GM23338 (cell line): ENCODE data around the gene GCA.

ENCODE experiments used
- EZH2 ChIP-seq: fragments of 200-600 bp; sonication (generic); IDR thresholded peaks from one replicate; pipeline ENCODE4 v1.8.0; 2017; ENCODE audit warnings: antibody characterized with exemption, mild to moderate bottlenecking, low read depth; ENCODE audit not compliant: unreplicated experiment
- EZH2phosphoT487 ChIP-seq: fragments of 200-600 bp; sonication (generic); IDR thresholded peaks from one replicate; pipeline ENCODE4 v1.8.1; 2018; ENCODE audit warnings: antibody characterized with exemption; ENCODE audit not compliant: unreplicated experiment
- JUNB ChIP-seq: IDR thresholded peaks from one replicate; pipeline ENCODE4 v1.6.1; 2016; ENCODE audit warnings: antibody characterized with exemption; ENCODE audit not compliant: unreplicated experiment
- POLR2AphosphoS5 ChIP-seq: IDR thresholded peaks from 2 replicates; pipeline ENCODE4 v1.6.1; 2016; ENCODE audit warnings: antibody characterized with exemption, low read depth
- ZNF331 ChIP-seq: fragments of 250-450 bp; sonication (Bioruptor Pico); IDR thresholded peaks from 2 replicates; pipeline ENCODE4 v1.5.0; 2020; ENCODE audit warnings: low read depth, mild to moderate bottlenecking, moderate library complexity
- TF ChIP-seq, protein P1 (sequence below), 2 experiments: fragments of 200-600 bp in 1 of 2; sonication (generic) in 1 of 2; conservative IDR thresholded peaks; 2 replicates each; pipeline versions ENCODE4 v1.5.1 to v1.6.1; 2016 to 2017; ENCODE audit warnings: antibody characterized with exemption in 2 of 2, low read depth in 2 of 2, mild to moderate bottlenecking in 2 of 2, moderate library complexity in 1 of 2
- TF ChIP-seq, protein P2 (sequence below): IDR thresholded peaks from one replicate; pipeline ENCODE4 v1.6.1; 2018; ENCODE audit warnings: antibody characterized with exemption; ENCODE audit not compliant: unreplicated experiment

DNA sequence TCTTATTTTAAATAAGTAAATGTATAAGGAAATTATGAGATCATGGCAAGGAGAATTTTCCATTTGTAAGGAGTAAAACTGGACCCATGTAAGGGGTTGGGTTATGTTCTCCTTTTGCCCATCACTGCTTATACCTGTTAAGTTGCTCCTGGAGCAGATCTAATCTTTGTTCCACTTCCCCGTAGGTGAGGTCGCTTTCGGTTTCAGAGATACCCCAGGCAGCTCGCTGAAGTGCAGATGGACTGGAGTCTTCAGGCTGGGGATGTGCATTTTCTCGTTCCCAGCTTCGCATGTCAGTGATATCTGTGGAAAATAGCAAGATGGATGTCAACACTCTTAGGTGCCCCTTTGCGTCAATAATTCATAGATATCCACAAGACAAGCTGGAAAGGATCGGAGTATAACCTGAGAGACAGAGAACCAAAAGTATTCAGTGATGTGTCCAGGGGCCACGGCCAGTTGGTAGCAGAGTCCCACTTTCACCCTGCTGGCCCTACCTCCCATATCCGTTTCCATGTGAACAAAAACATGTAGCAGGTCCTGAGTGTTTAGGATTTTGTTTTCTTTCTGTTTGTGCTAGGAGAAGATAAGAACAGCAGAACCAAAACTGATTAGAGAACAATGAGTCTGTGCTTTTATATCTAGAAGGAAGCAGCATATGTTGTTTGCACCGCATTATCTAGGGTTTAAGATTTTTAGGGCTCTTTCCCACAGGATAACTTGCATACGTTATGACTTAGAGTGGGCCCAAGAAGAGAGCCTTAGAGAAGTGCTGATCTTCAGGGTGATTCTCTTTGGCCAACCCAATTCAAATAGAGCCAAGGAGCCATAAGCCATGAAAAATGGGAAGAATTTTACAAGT lies 36.0 kb downstream of the GCA start:
- TF ChIP-seq, protein P1, sequence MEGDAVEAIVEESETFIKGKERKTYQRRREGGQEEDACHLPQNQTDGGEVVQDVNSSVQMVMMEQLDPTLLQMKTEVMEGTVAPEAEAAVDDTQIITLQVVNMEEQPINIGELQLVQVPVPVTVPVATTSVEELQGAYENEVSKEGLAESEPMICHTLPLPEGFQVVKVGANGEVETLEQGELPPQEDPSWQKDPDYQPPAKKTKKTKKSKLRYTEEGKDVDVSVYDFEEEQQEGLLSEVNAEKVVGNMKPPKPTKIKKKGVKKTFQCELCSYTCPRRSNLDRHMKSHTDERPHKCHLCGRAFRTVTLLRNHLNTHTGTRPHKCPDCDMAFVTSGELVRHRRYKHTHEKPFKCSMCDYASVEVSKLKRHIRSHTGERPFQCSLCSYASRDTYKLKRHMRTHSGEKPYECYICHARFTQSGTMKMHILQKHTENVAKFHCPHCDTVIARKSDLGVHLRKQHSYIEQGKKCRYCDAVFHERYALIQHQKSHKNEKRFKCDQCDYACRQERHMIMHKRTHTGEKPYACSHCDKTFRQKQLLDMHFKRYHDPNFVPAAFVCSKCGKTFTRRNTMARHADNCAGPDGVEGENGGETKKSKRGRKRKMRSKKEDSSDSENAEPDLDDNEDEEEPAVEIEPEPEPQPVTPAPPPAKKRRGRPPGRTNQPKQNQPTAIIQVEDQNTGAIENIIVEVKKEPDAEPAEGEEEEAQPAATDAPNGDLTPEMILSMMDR (conservative IDR thresholded peaks at IDR 0.05; ENCODE audit: low read depth in 2 of 2): no peak
- TF ChIP-seq, protein P2, sequence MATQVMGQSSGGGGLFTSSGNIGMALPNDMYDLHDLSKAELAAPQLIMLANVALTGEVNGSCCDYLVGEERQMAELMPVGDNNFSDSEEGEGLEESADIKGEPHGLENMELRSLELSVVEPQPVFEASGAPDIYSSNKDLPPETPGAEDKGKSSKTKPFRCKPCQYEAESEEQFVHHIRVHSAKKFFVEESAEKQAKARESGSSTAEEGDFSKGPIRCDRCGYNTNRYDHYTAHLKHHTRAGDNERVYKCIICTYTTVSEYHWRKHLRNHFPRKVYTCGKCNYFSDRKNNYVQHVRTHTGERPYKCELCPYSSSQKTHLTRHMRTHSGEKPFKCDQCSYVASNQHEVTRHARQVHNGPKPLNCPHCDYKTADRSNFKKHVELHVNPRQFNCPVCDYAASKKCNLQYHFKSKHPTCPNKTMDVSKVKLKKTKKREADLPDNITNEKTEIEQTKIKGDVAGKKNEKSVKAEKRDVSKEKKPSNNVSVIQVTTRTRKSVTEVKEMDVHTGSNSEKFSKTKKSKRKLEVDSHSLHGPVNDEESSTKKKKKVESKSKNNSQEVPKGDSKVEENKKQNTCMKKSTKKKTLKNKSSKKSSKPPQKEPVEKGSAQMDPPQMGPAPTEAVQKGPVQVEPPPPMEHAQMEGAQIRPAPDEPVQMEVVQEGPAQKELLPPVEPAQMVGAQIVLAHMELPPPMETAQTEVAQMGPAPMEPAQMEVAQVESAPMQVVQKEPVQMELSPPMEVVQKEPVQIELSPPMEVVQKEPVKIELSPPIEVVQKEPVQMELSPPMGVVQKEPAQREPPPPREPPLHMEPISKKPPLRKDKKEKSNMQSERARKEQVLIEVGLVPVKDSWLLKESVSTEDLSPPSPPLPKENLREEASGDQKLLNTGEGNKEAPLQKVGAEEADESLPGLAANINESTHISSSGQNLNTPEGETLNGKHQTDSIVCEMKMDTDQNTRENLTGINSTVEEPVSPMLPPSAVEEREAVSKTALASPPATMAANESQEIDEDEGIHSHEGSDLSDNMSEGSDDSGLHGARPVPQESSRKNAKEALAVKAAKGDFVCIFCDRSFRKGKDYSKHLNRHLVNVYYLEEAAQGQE: no peak
- TF ChIP-seq EZH2phosphoT487 (no peak), POLR2AphosphoS5 (no peak), EZH2 (no peak), ZNF331 (CRISPR knock-in tag) (no peak), JUNB (no peak)
